DOHH2 (cell line): ENCODE measurements around the gene ARNT2.

Source experiments
- CTCF ChIP-seq: fragments of 200-600 bp; sonication (generic); IDR thresholded peaks from one replicate; pipeline ENCODE4 v1.5.1; 2014; ENCODE audit warnings: antibody characterized with exemption, mild to moderate bottlenecking, low read depth, low read length; ENCODE audit not compliant: poor library complexity, severe bottlenecking
- EZH2phosphoT487 ChIP-seq: fragments of 200-600 bp; sonication (generic); IDR thresholded peaks from 2 replicates; pipeline ENCODE4 v1.6.1; 2017; ENCODE audit warnings: borderline replicate concordance, mild to moderate bottlenecking, antibody characterized with exemption, low read length, moderate library complexity, mixed read lengths

- TF ChIP-seq CTCF = no peak
- TF ChIP-seq EZH2phosphoT487 = no peak
These were observed 7.7 kb downstream of the ARNT2 start for GRCh38 chr15:80411788-80412288.
